Measurements from ENCODE around the gene PLEKHA4. TPM values are rescaled to one million over a fixed set of nuclear protein-coding genes. Genes with fewer than 3 reads are reported as not detected.

PLEKHA4 gene
- total and polyA plus RNA-seq, 2 of the 13 experiments (the other 11 are each of a cell fraction or from before 2014, with no cell fraction given) = 4.8 to 6.0 TPM

DNA sequence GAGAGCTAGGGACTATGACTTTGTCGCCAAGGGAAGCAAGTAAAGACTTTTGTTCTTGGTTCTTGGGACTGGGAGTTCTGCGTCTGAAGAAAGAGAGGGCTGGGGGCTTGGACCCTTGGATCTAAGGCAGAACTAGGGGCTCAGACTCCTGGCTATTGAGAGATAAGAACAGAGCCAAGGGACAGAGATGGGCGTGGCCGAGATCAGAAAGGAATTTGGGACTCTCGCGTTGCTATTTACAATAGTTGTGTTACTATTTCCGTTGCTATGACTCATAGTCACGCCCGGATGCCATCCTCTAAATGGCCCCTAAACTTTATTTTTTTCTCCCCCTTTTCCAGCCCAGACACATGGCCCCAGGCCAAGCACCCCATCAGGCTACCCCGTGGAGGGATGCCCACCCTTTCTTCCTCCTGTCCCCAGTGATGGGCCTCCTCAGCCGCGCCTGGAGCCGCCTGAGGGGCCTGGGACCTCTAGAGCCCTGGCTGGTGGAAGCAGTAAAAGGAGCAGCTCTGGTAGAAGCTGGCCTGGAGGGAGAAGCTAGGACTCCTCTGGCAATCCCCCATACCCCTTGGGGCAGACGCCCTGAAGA is 4.6 kb upstream of the PLEKHA4 start:
- intact Hi-C loops (cut with micrococcal nuclease; ENCODE audit: unreplicated experiment) = loop anchor here (10.0 kb wide), 1 partner anchor 92 kb away; the partner anchor contains the start of gene FTL
- ChIA-PET CTCF (ENCODE audit: low intra/inter-chr PET ratio, low total read pairs) (no interaction called here), POLR2A (interaction anchor here (0.6 to 6.9 kb wide), 11 partner anchors 8 to 120 kb away, joined by 3 to 88 read pairs (median 17); partner anchors contain the start of genes FTL, GYS1, NUCB1 and RUVBL2)
- Histone ChIP-seq H2AFZ (ENCODE audit: low read length) (no peak overlapping the region), H3K36me3 (replicated peaks in 1 of 2; ENCODE audit: control insufficient read depth in 1 of 2, insufficient read depth in 2 of 2, low read length in 2 of 2) (peaks cover 9 to 32% of the 10 kb centered on the region in 2 experiments), H3K9me3 (ENCODE audit: low read length) (no peaks in the 10 kb centered on the region), H3K27ac (ENCODE audit: extremely low read length, insufficient read depth, low read length) (peak overlapping the region; percentile 99), H3K9ac (ENCODE audit: insufficient read depth, low read depth, low read length) (peak overlapping the region; percentile 100), H3K4me1 (ENCODE audit: insufficient read depth, low read length) (peaks cover 51% of the 10 kb centered on the region), H4K20me1 (ENCODE audit: insufficient read depth, low read length) (peaks cover 32% of the 10 kb centered on the region), H3K27me3 (ENCODE audit: control insufficient read depth in 1 of 2, insufficient read depth in 2 of 2, low read length in 2 of 2) (no peaks in the 10 kb centered on the region; a peak in 1 of 5 replicates), H3K4me2 (ENCODE audit: low read depth, low read length) (peak overlapping the region; percentile 97), H3K79me2 (ENCODE audit: insufficient read depth, low read length) (peaks cover 34% of the 10 kb centered on the region), H3K4me3 (replicated peaks in 1 of 3; ENCODE audit: insufficient read depth in 1 of 3, low read depth in 2 of 3, low read length in 3 of 3) (peak overlapping the region; percentile 93 to 97 (median 94))
- in situ Hi-C loops (cut with HindIII; ENCODE audit: extremely low pct_ligation_motif_present, low pct_unique_long_range_greater_than_20kb) = loop anchor here (5.0 kb wide), 1 partner anchor 89 kb away; no protein-coding TSS in a partner anchor
- DNase-seq (ENCODE audit: low spot score) = peak; percentile 93
- no TSS peak for BruUV-seq (replicated peaks)
- peak; percentile 67 for ATAC-seq
- WGBS (ENCODE audit: low lambda C conversion rate) = 3% methylated on average over 14 of the region's 14 CpGs
- peak; percentile 71 for FAIRE-seq
- TF ChIP-seq SIX4 (CRISPR knock-in tag; IDR thresholded peaks at IDR 0.05) (peak; percentile 28; the same call in 1 of the 2 replicates), ZNF570 (CRISPR knock-in tag; IDR thresholded peaks at IDR 0.05; ENCODE audit: borderline replicate concordance) (no peak), ZNF607 (CRISPR knock-in tag; IDR thresholded peaks at IDR 0.05; ENCODE audit: borderline replicate concordance) (no peak; the same call in 1 of the 2 replicates)
- TF ChIP-seq, protein P1, sequence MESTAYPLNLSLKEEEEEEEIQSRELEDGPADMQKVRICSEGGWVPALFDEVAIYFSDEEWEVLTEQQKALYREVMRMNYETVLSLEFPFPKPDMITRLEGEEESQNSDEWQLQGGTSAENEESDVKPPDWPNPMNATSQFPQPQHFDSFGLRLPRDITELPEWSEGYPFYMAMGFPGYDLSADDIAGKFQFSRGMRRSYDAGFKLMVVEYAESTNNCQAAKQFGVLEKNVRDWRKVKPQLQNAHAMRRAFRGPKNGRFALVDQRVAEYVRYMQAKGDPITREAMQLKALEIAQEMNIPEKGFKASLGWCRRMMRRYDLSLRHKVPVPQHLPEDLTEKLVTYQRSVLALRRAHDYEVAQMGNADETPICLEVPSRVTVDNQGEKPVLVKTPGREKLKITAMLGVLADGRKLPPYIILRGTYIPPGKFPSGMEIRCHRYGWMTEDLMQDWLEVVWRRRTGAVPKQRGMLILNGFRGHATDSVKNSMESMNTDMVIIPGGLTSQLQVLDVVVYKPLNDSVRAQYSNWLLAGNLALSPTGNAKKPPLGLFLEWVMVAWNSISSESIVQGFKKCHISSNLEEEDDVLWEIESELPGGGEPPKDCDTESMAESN (CRISPR knock-in tag; conservative IDR thresholded peaks at IDR 0.05) = 0 out of 2 replicates have a peak, but pooled peaks have one; percentile 3
- TF ChIP-seq, protein P2, sequence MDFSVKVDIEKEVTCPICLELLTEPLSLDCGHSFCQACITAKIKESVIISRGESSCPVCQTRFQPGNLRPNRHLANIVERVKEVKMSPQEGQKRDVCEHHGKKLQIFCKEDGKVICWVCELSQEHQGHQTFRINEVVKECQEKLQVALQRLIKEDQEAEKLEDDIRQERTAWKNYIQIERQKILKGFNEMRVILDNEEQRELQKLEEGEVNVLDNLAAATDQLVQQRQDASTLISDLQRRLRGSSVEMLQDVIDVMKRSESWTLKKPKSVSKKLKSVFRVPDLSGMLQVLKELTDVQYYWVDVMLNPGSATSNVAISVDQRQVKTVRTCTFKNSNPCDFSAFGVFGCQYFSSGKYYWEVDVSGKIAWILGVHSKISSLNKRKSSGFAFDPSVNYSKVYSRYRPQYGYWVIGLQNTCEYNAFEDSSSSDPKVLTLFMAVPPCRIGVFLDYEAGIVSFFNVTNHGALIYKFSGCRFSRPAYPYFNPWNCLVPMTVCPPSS (IDR thresholded peaks at IDR 0.05) = no peak
- TF ChIP-seq, protein P3, sequence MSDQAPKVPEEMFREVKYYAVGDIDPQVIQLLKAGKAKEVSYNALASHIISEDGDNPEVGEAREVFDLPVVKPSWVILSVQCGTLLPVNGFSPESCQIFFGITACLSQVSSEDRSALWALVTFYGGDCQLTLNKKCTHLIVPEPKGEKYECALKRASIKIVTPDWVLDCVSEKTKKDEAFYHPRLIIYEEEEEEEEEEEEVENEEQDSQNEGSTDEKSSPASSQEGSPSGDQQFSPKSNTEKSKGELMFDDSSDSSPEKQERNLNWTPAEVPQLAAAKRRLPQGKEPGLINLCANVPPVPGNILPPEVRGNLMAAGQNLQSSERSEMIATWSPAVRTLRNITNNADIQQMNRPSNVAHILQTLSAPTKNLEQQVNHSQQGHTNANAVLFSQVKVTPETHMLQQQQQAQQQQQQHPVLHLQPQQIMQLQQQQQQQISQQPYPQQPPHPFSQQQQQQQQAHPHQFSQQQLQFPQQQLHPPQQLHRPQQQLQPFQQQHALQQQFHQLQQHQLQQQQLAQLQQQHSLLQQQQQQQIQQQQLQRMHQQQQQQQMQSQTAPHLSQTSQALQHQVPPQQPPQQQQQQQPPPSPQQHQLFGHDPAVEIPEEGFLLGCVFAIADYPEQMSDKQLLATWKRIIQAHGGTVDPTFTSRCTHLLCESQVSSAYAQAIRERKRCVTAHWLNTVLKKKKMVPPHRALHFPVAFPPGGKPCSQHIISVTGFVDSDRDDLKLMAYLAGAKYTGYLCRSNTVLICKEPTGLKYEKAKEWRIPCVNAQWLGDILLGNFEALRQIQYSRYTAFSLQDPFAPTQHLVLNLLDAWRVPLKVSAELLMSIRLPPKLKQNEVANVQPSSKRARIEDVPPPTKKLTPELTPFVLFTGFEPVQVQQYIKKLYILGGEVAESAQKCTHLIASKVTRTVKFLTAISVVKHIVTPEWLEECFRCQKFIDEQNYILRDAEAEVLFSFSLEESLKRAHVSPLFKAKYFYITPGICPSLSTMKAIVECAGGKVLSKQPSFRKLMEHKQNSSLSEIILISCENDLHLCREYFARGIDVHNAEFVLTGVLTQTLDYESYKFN (CRISPR knock-in tag; conservative IDR thresholded peaks at IDR 0.05) = peak; percentile 48
- TF ChIP-seq, protein P4, sequence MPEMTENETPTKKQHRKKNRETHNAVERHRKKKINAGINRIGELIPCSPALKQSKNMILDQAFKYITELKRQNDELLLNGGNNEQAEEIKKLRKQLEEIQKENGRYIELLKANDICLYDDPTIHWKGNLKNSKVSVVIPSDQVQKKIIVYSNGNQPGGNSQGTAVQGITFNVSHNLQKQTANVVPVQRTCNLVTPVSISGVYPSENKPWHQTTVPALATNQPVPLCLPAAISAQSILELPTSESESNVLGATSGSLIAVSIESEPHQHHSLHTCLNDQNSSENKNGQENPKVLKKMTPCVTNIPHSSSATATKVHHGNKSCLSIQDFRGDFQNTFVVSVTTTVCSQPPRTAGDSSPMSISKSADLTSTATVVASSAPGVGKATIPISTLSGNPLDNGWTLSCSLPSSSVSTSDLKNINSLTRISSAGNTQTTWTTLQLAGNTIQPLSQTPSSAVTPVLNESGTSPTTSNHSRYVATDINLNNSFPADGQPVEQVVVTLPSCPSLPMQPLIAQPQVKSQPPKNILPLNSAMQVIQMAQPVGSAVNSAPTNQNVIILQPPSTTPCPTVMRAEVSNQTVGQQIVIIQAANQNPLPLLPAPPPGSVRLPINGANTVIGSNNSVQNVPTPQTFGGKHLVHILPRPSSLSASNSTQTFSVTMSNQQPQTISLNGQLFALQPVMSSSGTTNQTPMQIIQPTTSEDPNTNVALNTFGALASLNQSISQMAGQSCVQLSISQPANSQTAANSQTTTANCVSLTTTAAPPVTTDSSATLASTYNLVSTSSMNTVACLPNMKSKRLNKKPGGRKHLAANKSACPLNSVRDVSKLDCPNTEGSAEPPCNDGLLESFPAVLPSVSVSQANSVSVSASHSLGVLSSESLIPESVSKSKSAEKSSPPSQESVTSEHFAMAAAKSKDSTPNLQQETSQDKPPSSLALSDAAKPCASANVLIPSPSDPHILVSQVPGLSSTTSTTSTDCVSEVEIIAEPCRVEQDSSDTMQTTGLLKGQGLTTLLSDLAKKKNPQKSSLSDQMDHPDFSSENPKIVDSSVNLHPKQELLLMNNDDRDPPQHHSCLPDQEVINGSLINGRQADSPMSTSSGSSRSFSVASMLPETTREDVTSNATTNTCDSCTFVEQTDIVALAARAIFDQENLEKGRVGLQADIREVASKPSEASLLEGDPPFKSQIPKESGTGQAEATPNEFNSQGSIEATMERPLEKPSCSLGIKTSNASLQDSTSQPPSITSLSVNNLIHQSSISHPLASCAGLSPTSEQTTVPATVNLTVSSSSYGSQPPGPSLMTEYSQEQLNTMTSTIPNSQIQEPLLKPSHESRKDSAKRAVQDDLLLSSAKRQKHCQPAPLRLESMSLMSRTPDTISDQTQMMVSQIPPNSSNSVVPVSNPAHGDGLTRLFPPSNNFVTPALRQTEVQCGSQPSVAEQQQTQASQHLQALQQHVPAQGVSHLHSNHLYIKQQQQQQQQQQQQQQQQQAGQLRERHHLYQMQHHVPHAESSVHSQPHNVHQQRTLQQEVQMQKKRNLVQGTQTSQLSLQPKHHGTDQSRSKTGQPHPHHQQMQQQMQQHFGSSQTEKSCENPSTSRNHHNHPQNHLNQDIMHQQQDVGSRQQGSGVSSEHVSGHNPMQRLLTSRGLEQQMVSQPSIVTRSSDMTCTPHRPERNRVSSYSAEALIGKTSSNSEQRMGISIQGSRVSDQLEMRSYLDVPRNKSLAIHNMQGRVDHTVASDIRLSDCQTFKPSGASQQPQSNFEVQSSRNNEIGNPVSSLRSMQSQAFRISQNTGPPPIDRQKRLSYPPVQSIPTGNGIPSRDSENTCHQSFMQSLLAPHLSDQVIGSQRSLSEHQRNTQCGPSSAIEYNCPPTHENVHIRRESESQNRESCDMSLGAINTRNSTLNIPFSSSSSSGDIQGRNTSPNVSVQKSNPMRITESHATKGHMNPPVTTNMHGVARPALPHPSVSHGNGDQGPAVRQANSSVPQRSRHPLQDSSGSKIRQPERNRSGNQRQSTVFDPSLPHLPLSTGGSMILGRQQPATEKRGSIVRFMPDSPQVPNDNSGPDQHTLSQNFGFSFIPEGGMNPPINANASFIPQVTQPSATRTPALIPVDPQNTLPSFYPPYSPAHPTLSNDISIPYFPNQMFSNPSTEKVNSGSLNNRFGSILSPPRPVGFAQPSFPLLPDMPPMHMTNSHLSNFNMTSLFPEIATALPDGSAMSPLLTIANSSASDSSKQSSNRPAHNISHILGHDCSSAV (CRISPR knock-in tag; IDR thresholded peaks at IDR 0.05; ENCODE audit: borderline replicate concordance) = no peak
